GM19025 (cell line): Measurements from ENCODE around the gene PIBF1.
"Not testable (repeated sequence)": the region's sequence is repeated elsewhere in the genome, so short reads cannot be mapped to it uniquely, and the experiment has no call there.

Experiments
- ATAC-seq: cut with Tn5 transposase; IDR thresholded peaks from one replicate; pipeline ENCODE4 v1.9.1; 2021; ENCODE audit warnings: mild to moderate bottlenecking, low read depth, moderate library complexity; ENCODE audit not compliant: unreplicated experiment

The PIBF1 gene

DNA sequence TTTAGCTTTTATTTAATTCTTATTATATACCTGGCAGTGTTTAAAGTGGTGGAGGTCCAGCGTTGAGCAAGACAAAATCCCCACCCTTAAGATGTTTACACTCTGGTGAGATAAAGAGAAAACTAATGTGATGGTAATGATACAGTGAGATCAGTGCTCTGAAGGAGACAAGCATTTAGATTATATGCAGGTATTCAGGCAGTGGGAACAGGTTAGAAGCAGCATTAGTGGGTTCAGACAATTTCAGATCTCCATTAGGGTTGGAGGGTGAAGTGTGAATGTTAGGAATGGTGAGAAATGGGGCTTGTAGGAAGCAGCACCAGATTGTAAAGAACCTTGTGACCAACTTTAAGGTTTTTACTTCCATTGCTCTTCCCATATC is 39.0 kb downstream of the PIBF1 start:
- no peak for ATAC-seq

DNA sequence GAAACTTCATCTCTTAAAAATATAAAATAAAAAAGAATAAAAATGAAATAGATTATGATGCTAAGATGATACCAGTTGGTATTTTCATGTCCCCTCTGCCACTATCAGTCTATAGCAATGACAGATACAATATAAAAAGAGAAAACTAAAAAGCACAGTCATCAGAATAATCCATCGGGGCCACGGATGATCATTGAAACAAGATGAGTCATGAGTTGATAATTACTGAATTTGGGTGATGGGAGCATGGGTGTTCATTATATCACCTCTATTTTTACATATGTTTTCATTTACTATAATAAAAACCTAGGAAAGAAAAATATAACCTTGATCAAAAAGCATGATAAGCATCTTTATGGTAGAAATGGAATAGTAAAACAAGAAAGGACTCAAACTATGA is 41.1 kb downstream of the PIBF1 start:
- no peak for ATAC-seq

GRCh38 chr13:72823724-72824123 is 41.8 kb downstream of the PIBF1 start:
- no peak for ATAC-seq

- ATAC-seq = no peak
Measured at GRCh38 chr13:72834601-72835000, 52.7 kb downstream of the PIBF1 start.

DNA sequence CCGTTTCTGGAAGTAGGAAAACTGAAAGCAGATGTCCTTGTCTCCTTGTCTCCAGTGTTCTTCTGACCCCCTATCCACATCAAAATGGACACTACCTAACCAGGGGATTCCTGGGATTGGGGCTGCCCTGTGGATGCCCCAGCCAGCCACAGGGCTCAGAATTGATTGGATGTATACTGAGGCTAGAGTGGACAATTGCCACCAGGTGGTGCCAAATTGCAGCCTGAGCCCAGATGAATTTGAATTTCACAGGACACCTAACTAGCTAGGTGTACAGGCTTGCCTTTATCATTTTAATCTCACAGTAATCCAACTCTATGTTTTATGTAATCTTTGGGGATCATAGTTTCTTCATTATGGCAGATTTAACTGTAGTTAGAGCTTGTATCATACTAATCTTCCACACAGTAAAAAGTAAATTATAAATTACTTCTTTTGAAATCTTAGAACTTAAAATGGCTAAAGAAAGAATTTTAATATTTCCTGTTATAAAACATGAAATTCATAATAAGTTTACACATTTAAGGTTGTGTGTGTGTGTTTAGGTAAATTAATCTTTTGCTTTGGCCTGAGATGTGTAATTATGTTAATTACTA is 58.0 kb downstream of the PIBF1 start:
- peak; percentile 94 for ATAC-seq

GRCh38 chr13:72842991-72843390 is 61.1 kb downstream of the PIBF1 start:
- ATAC-seq = no peak

DNA sequence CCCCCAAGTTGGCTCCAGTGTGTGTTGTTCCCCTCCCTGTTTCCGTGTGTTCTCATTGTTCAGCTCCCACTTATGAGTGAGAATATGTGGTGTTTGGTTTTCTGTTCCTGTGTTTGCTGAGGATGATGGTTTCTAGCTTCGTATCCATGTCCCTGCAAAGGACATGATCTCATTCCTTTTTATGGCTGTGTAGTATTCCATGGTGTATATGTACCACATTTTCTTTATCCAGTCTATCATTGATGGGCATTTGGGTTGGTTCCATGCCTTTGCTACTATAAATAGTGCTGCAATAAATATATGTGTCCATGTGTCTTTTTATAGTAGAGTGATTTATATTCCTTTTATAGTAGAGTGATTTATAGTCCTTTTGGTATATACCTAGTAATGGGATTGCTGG is 63.2 kb downstream of the PIBF1 start:
- not testable (repeated sequence) for ATAC-seq

DNA sequence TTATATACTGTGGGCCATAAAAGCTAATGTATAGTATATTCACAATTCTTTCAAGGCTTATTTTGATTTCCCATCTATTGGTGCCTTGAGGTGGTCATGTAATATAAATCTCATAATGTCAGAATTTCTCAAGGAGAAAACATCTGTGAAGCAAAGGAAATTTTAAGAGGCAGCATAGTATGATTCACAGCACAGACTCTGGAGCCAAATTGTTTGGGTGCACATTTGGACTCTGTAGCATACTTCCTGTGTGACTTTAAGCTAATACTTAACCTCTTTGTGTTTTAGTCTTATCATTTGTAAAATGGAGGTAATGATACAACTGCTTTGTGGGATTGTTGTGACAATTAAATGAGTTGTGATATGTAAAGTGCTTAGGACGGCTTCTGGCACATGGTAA is 67.6 kb downstream of the PIBF1 start:
- no peak for ATAC-seq

DNA sequence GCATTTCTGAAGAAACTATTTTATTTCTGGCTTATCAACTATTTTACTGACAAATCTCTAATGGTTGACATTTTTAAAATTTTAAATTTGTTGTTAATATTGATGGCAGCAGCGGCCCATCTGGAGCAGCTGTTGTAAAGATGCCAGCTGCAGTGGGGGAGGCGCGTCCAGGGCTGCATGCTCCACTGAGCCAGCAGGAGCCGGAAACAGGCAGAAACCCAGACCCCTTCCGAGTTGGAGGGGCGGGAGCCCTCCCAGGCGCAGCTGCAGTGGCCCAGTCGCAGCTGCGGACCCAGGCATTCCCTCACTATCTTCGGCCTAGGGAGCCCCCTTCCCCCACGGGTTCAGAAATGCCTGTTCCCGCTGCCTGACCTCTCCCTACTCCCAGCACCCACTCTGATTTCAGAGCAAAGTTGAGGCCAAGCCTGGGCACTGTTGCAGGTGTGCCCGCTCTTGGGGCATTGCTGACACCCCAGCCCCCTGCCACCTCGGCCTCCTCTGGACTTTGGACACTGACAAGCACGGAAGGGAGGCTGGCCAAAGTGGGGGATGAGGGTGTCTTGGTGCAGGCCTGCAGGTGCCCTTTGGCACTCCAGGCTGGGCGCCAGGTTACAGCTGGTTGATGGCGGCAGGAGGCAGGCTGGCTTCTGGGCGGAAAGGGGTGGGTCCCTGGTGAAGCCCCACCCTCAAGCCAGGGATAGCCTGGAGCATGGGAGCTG is 69.2 kb downstream of the PIBF1 start:
- ATAC-seq = no peak

DNA sequence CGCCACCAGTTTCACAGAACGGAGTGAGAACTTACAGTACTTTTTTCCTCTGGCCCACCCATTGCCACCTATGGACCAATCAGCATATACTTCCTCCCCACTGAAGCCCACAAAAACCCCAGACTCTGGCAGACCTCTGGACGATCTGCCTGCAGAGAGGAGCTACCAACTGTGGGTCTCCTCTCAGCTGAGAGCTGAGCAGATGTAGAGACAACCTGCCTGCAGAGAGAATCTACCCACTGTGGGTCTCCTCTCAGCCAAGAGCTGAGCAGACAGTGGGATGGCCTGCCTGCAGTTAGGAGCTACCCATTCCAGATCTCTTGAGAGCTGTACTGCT is 69.7 kb downstream of the PIBF1 start:
- ATAC-seq = no peak

- ATAC-seq = no peak
Measured at GRCh38 chr13:72852207-72852606, 70.3 kb downstream of the PIBF1 start.

- ATAC-seq = no peak
Measured at GRCh38 chr13:72853000-72853399, 71.1 kb downstream of the PIBF1 start.

GRCh38 chr13:72864142-72865011 is 82.4 kb downstream of the PIBF1 start:
- peak; percentile 85 for ATAC-seq

DNA sequence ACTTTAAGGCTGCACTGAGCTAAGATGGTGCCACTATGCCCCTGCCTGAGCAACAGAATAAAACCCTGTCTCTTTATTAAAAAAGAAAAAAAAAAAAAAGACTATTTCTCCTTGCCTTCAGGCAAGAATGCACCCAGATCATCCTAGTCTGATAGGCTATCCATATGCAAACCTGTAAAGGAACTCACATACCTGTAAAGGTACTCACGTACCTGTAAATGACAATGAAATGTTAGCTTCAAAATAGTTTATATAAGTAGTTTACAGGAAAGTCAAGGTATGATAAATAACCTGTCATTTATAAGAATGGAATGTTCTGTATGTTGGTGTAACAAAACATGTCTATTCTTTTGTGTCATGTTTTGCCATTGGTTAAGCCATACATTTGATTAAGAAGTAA is 86.3 kb downstream of the PIBF1 start:
- ATAC-seq = no peak

GRCh38 chr13:72875233-72875632 is 93.3 kb downstream of the PIBF1 start:
- ATAC-seq = no peak

GRCh38 chr13:72884101-72884500 is 102.2 kb downstream of the PIBF1 start:
- ATAC-seq = no peak

DNA sequence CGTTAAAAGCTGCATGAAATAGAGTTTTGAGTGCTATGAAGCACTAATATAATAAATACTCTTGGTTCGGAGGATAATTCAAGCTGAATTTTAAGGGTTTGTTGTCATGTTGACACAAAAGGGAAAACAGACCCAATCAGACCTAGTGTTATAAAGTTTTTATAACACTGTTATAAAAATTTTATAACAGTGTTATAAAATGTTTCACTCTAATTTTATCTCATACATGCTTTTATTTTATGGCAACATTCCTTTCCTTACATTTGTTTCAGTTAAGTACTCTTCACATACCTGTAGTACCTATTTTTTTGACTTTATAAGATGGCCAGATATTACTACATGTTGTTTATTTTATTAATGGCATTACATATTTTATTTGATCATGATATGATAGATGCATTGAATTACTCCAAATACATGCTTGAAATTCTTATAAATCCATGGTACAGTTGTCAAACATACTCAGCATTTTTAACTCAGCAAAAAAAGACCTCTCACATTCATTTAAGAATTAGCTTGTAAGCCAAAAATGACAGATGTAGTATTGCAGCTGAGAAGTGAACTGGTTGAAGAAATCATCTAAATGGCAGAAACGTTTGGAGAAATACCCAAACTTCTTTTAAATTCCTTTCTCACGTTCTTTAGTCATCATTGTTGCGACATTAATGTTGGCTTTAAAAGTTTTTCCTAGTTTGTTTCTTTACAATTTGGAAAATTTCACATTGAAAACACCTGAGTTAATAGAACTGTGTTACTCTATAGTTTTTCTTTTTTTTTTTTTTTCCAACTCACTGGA is 104.5 kb downstream of the PIBF1 start:
- no peak for ATAC-seq

- ATAC-seq = no peak
Measured at GRCh38 chr13:72889495-72889894, 107.6 kb downstream of the PIBF1 start.

- ATAC-seq = no peak
Measured at GRCh38 chr13:72890546-72890945, 108.6 kb downstream of the PIBF1 start.

- ATAC-seq = no peak
Measured at GRCh38 chr13:72891423-72891822, 109.5 kb downstream of the PIBF1 start.

- no peak for ATAC-seq
Measured at GRCh38 chr13:72896869-72897268, 114.9 kb downstream of the PIBF1 start.
